GM19035 (cell line): ENCODE measurements around the gene KCNK5.

Experiments used
- ATAC-seq: cut with Tn5 transposase; IDR thresholded peaks from one replicate; pipeline ENCODE4 v1.9.1; 2021; ENCODE audit not compliant: unreplicated experiment

The KCNK5 gene

GRCh38 chr6:39178235-39178634, 51.0 kb downstream of the KCNK5 start:
- no peak for ATAC-seq

- ATAC-seq, result no peak
Measured at GRCh38 chr6:39177130-39177529, 52.1 kb downstream of the KCNK5 start.

GRCh38 chr6:39173270-39173669, 56.0 kb downstream of the KCNK5 start:
- ATAC-seq, result no peak

- no peak for ATAC-seq
Measured at GRCh38 chr6:39172377-39172757, 56.9 kb downstream of the KCNK5 start.

GRCh38 chr6:39171489-39172376, 57.5 kb downstream of the KCNK5 start:
- no peak for ATAC-seq

GRCh38 chr6:39170860-39171259, 58.4 kb downstream of the KCNK5 start:
- no peak for ATAC-seq

- ATAC-seq, result no peak
Measured at GRCh38 chr6:39170389-39170788, 58.9 kb downstream of the KCNK5 start.

GRCh38 chr6:39169448-39170344, 59.6 kb downstream of the KCNK5 start:
- ATAC-seq, result no peak

- no peak for ATAC-seq
Measured at GRCh38 chr6:39167866-39168625, 61.2 kb downstream of the KCNK5 start.

GRCh38 chr6:39167321-39167720, 62.0 kb downstream of the KCNK5 start:
- ATAC-seq, result no peak

GRCh38 chr6:39166912-39167290, 62.4 kb downstream of the KCNK5 start:
- no peak for ATAC-seq

- ATAC-seq, result no peak
Measured at GRCh38 chr6:39166189-39166911, 62.9 kb downstream of the KCNK5 start.

GRCh38 chr6:39157511-39157910, 71.8 kb downstream of the KCNK5 start:
- no peak for ATAC-seq

- no peak for ATAC-seq
Measured at GRCh38 chr6:39156801-39157200, 72.5 kb downstream of the KCNK5 start.

- ATAC-seq, result no peak
Measured at GRCh38 chr6:39154705-39155104, 74.6 kb downstream of the KCNK5 start.

- no peak for ATAC-seq
Measured at GRCh38 chr6:39153766-39154397, 75.4 kb downstream of the KCNK5 start.

- ATAC-seq, result no peak
Measured at GRCh38 chr6:39152262-39152661, 77.0 kb downstream of the KCNK5 start.

GRCh38 chr6:39151211-39151610, 78.1 kb downstream of the KCNK5 start:
- ATAC-seq, result no peak

GRCh38 chr6:39144481-39145173, 84.6 kb downstream of the KCNK5 start:
- ATAC-seq, result no peak
